ENCODE data around the gene CD1E. TPM values are rescaled to one million over a fixed set of nuclear protein-coding genes. Genes with fewer than 3 reads are reported as not detected.
A peak's percentile ranks its signal among the peaks of the same experiment; 100 is the strongest.

The CD1E gene
- polyA plus RNA-seq, 3 donors: 3.1 to 6.3 (median 3.3) TPM

DNA sequence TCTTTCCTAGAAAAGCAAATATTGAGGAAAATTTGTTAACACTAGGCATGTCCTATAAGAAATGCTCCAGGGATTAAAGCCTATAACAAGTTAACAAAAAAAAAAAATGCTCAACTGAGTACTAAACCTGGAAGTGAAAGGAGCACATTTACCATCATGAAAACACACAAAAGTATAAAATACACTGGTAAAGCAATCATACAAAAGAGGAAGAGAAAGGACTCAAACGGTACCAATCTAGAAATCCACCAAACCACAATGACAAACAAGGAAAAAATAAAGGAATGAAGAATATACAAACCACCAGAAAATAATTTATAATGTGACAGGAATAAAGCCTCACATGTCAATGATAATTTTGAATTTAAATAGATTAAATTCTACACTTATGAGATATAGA lies 21.2 kb downstream of the CD1E start:
- Histone ChIP-seq H3K4me3 (replicated peaks in 1 of 3; ENCODE audit: low read depth in 2 of 3, low read length in 3 of 3) (no peak overlapping the region), H3K27me3 (ENCODE audit: control insufficient read depth in 2 of 2, insufficient read depth in 2 of 2, low read length in 2 of 2) (no peaks in the 10 kb centered on the region), H3K36me3 (replicated peaks in 1 of 2; ENCODE audit: control insufficient read depth in 1 of 2, insufficient read depth in 2 of 2, low read length in 2 of 2) (no peaks in the 10 kb centered on the region), H3K79me2 (ENCODE audit: insufficient read depth, low read length) (no peaks in the 10 kb centered on the region), H3K9ac (ENCODE audit: insufficient read depth, low read length, poor library complexity, severe bottlenecking) (no peak overlapping the region), H2AFZ (ENCODE audit: insufficient read depth, low read depth, low read length, poor library complexity, severe bottlenecking) (no peak overlapping the region), H4K20me1 (ENCODE audit: insufficient read depth, low read length) (no peaks in the 10 kb centered on the region), H3K4me2 (replicated peaks; ENCODE audit: extremely low read depth, low read length, poor library complexity, severe bottlenecking) (no peak overlapping the region), H3K9me3 (replicated peaks in 1 of 2; ENCODE audit: control insufficient read depth in 1 of 2, insufficient read depth in 1 of 2, low read length in 2 of 2) (peaks cover 27% of the 10 kb centered on the region in 2 donors), H3K4me1 (ENCODE audit: control insufficient read depth in 1 of 2, insufficient read depth in 2 of 2, low read length in 2 of 2) (peaks cover 7 to 16% of the 10 kb centered on the region in 2 donors), H3K27ac (ENCODE audit: low read depth in 1 of 2, low read length in 2 of 2) (no peak overlapping the region)
- Mint-ChIP-seq H3K4me3 (no peak overlapping the region), H3K27me3 (ENCODE audit: low read depth in 3 of 3) (peaks cover 6 to 8% (median 7%) of the 10 kb centered on the region in 3 donors), H3K27ac (no peak overlapping the region), H3K36me3 (peaks cover 0 to 4% of the 10 kb centered on the region in 2 donors), H3K4me1 (peaks cover 9% of the 10 kb centered on the region), H3K9me3 (peaks cover 18 to 40% (median 26%) of the 10 kb centered on the region in 7 donors)
- DNase-seq: peak; percentile 9 to 20 (median 18)
- WGBS (ENCODE audit: insufficient coverage): no CpG with 5 or more reads among the region's 1 CpG
- intact Hi-C loops (cut with micrococcal nuclease): no loop called here
- TF ChIP-seq, protein P1, sequence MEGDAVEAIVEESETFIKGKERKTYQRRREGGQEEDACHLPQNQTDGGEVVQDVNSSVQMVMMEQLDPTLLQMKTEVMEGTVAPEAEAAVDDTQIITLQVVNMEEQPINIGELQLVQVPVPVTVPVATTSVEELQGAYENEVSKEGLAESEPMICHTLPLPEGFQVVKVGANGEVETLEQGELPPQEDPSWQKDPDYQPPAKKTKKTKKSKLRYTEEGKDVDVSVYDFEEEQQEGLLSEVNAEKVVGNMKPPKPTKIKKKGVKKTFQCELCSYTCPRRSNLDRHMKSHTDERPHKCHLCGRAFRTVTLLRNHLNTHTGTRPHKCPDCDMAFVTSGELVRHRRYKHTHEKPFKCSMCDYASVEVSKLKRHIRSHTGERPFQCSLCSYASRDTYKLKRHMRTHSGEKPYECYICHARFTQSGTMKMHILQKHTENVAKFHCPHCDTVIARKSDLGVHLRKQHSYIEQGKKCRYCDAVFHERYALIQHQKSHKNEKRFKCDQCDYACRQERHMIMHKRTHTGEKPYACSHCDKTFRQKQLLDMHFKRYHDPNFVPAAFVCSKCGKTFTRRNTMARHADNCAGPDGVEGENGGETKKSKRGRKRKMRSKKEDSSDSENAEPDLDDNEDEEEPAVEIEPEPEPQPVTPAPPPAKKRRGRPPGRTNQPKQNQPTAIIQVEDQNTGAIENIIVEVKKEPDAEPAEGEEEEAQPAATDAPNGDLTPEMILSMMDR (IDR thresholded peaks at IDR 0.05): no peak

DNA sequence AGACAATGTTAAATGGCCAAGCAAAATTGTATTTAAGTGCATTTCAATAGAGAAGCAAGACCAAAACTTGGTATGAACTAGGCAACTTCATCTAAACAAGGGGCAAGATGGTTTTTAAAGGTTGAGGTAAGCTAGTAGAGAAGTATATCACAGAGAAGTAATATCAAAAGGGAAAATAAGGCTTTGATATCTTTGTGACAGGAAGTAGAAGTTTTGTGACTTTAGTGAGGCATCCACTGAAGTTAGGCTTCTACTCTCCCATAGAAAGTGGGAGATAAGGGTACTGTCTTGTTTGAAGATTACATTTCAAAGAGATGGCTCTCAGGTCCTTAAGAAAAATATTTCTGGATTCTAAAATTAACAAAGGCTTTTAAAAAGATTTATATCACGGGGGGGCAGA lies 36.6 kb downstream of the CD1E start:
- Histone ChIP-seq H3K4me3 (replicated peaks in 1 of 3; ENCODE audit: low read depth in 2 of 3, low read length in 3 of 3) (no peak overlapping the region), H3K79me2 (ENCODE audit: insufficient read depth, low read length) (no peaks in the 10 kb centered on the region), H3K27ac (ENCODE audit: low read depth in 1 of 2, low read length in 2 of 2) (no peak overlapping the region), H4K20me1 (ENCODE audit: insufficient read depth, low read length) (no peaks in the 10 kb centered on the region), H3K4me2 (replicated peaks; ENCODE audit: extremely low read depth, low read length, poor library complexity, severe bottlenecking) (no peak overlapping the region), H2AFZ (ENCODE audit: insufficient read depth, low read depth, low read length, poor library complexity, severe bottlenecking) (no peak overlapping the region), H3K4me1 (ENCODE audit: control insufficient read depth in 1 of 2, insufficient read depth in 2 of 2, low read length in 2 of 2) (peaks cover 0 to 11% of the 10 kb centered on the region in 2 donors), H3K27me3 (ENCODE audit: control insufficient read depth in 2 of 2, insufficient read depth in 2 of 2, low read length in 2 of 2) (no peaks in the 10 kb centered on the region), H3K36me3 (replicated peaks in 1 of 2; ENCODE audit: control insufficient read depth in 1 of 2, insufficient read depth in 2 of 2, low read length in 2 of 2) (no peaks in the 10 kb centered on the region), H3K9me3 (replicated peaks in 1 of 2; ENCODE audit: control insufficient read depth in 1 of 2, insufficient read depth in 1 of 2, low read length in 2 of 2) (no peaks in the 10 kb centered on the region), H3K9ac (ENCODE audit: insufficient read depth, low read length, poor library complexity, severe bottlenecking) (no peak overlapping the region)
- TF ChIP-seq, protein P1 (IDR thresholded peaks at IDR 0.05): no peak
- Mint-ChIP-seq H3K4me3 (no peak overlapping the region), H3K36me3 (no peaks in the 10 kb centered on the region), H3K9me3 (peaks cover 0 to 7% (median 3%) of the 10 kb centered on the region in 7 donors), H3K4me1 (peaks cover 6% of the 10 kb centered on the region), H3K27me3 (ENCODE audit: low read depth in 3 of 3) (peaks cover 0 to 6% (median 0%) of the 10 kb centered on the region in 3 donors), H3K27ac (no peak overlapping the region)
- no CpG with 5 or more reads among the region's 1 CpG for WGBS (ENCODE audit: insufficient coverage)
- intact Hi-C loops (cut with micrococcal nuclease): no loop called here
- no peak for DNase-seq

Data from CD14-positive monocyte (primary cell).